Measurements from ENCODE around the gene CLEC11A.

CLEC11A gene

GRCh38 chr19:50720181-50720920 lies 2.8 kb upstream of the CLEC11A start:
- Histone ChIP-seq H3K4me1 (ENCODE audit: low read depth, poor library complexity, severe bottlenecking) (no peaks in the 10 kb centered on the region), H3K36me3 (ENCODE audit: insufficient read depth) (no peaks in the 10 kb centered on the region), H3K4me3 (IDR thresholded peaks at IDR 0.05; ENCODE audit: insufficient read depth, low read depth, low read length) (no peak overlapping the region), H3K27ac (no peak overlapping the region), H4K20me1 (ENCODE audit: insufficient read depth) (no peaks in the 10 kb centered on the region), H3K4me2 (no peak overlapping the region), H3K9ac (no peak overlapping the region), H2AFZ (ENCODE audit: low read depth) (no peak overlapping the region), H3K79me2 (ENCODE audit: insufficient read depth, low read depth) (no peaks in the 10 kb centered on the region), H3K27me3 (ENCODE audit: insufficient read depth, low read depth) (no peaks in the 10 kb centered on the region; the same call in 1 of the 2 replicates)
- no peak for TF ChIP-seq CTCF (conservative IDR thresholded peaks at IDR 0.05; ENCODE audit: low read depth, low read length)

GRCh38 chr19:50720921-50721381 lies 2.2 kb upstream of the CLEC11A start:
- Histone ChIP-seq H3K27ac (no peak overlapping the region), H3K4me3 (IDR thresholded peaks at IDR 0.05; ENCODE audit: insufficient read depth, low read depth, low read length) (no peak overlapping the region), H4K20me1 (ENCODE audit: insufficient read depth) (no peaks in the 10 kb centered on the region), H3K4me2 (no peak overlapping the region), H3K4me1 (ENCODE audit: low read depth, poor library complexity, severe bottlenecking) (no peaks in the 10 kb centered on the region), H3K27me3 (ENCODE audit: insufficient read depth, low read depth) (no peaks in the 10 kb centered on the region; the same call in 1 of the 2 replicates), H3K36me3 (ENCODE audit: insufficient read depth) (no peaks in the 10 kb centered on the region), H2AFZ (ENCODE audit: low read depth) (no peak overlapping the region), H3K79me2 (ENCODE audit: insufficient read depth, low read depth) (no peaks in the 10 kb centered on the region), H3K9ac (no peak overlapping the region)
- no peak for TF ChIP-seq CTCF (conservative IDR thresholded peaks at IDR 0.05; ENCODE audit: low read depth, low read length)

- H3K79me2 ChIP-seq (ENCODE audit: insufficient read depth, low read depth): no peaks in the 10 kb centered on the region
- no peak overlapping the region for H3K4me3 ChIP-seq (IDR thresholded peaks at IDR 0.05; ENCODE audit: insufficient read depth, low read depth, low read length)
- no peaks in the 10 kb centered on the region for H3K27me3 ChIP-seq (ENCODE audit: insufficient read depth, low read depth)
- H2AFZ ChIP-seq (ENCODE audit: low read depth): no peak overlapping the region
- no peak overlapping the region for H3K9ac ChIP-seq
- TF ChIP-seq CTCF (conservative IDR thresholded peaks at IDR 0.05; ENCODE audit: low read depth, low read length): no peak
- H3K36me3 ChIP-seq (ENCODE audit: insufficient read depth): no peaks in the 10 kb centered on the region
- no peak overlapping the region for H3K4me2 ChIP-seq
- H3K4me1 ChIP-seq (ENCODE audit: low read depth, poor library complexity, severe bottlenecking): no peaks in the 10 kb centered on the region
- no peak overlapping the region for H3K27ac ChIP-seq
- no peaks in the 10 kb centered on the region for H4K20me1 ChIP-seq (ENCODE audit: insufficient read depth)
These were observed 1.6 kb upstream of the CLEC11A start for GRCh38 chr19:50721441-50722137.

- Histone ChIP-seq H2AFZ (ENCODE audit: low read depth) (no peak overlapping the region), H3K27ac (no peak overlapping the region), H3K79me2 (ENCODE audit: insufficient read depth, low read depth) (no peaks in the 10 kb centered on the region), H3K27me3 (ENCODE audit: insufficient read depth, low read depth) (no peaks in the 10 kb centered on the region), H3K4me1 (ENCODE audit: low read depth, poor library complexity, severe bottlenecking) (no peaks in the 10 kb centered on the region), H3K4me3 (IDR thresholded peaks at IDR 0.05; ENCODE audit: insufficient read depth, low read depth, low read length) (no peak overlapping the region), H3K4me2 (no peak overlapping the region), H3K36me3 (ENCODE audit: insufficient read depth) (no peaks in the 10 kb centered on the region), H4K20me1 (ENCODE audit: insufficient read depth) (no peaks in the 10 kb centered on the region), H3K9ac (no peak overlapping the region)
- TF ChIP-seq CTCF (conservative IDR thresholded peaks at IDR 0.05; ENCODE audit: low read depth, low read length): no peak
These were observed 757 bp upstream of the CLEC11A start for GRCh38 chr19:50722201-50723013.
